Umbilical cord (tissue), 2 donors: Measurements from ENCODE around the gene STAG3. TPM values are rescaled to one million over a fixed set of nuclear protein-coding genes. Genes with fewer than 3 reads are reported as not detected.
"Not testable (repeated sequence)": the region's sequence is repeated elsewhere in the genome, so short reads cannot be mapped to it uniquely, and the experiment has no call there.

ENCODE experiments used
- DNase-seq: peaks from one replicate; pipeline ENCODE4 v3.0.0-alpha.2; 2015; ENCODE audit warnings: low spot score
- total RNA-seq: library from RNA; depleted of rRNA; stranded (reverse); fragments of >200 nt; gene quantifications from one replicate; pipeline ENCODE4 v1.2.3, GENCODE V29; 2014; ENCODE audit warnings: low replicate concordance; ENCODE audit not compliant: insufficient read depth

The STAG3 gene
- total RNA-seq, 1 donor from 2014 or later, result 1.9 TPM

DNA sequence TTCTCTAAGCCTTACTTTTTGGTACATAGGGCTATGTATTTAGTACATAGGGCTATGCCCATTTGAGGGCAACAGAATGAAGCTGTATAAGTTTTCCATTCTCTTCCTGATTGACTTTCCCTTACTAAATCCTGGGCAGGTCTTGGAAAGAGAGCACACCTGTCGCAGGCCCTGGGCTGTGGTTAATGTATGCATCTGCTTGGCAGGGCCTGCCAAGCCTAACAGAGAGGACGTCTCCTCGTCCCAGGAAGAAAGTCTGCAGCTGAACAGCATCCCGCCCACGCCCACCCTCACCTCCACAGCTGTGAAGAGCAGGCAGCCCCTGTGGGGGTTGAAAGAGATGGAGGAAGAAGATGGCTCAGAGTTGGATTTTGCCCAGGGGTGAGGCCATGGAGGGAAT, 33.1 kb downstream of the STAG3 start:
- no peak for DNase-seq

DNA sequence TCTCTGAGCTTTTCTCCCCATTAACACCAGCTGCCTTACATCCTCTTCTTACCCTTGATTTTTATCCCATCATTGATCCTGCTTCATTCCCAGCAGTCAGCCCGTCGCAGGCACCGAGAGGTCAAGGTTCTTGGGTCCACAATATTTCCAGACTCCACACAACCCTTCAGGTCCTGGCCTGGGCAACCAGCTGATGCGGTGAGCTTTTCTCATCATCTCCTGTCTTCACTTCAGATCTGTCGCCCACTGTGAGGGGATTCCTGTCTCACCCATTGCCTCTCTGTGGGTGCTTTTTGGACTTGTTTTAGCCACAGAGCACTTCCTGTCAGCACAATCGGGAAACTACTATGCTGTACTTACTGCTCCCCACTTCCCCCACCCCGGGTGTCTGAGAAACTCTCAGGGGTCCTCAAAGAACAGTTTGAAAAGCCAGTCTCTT, 33.6 kb downstream of the STAG3 start:
- DNase-seq, result no peak

DNA sequence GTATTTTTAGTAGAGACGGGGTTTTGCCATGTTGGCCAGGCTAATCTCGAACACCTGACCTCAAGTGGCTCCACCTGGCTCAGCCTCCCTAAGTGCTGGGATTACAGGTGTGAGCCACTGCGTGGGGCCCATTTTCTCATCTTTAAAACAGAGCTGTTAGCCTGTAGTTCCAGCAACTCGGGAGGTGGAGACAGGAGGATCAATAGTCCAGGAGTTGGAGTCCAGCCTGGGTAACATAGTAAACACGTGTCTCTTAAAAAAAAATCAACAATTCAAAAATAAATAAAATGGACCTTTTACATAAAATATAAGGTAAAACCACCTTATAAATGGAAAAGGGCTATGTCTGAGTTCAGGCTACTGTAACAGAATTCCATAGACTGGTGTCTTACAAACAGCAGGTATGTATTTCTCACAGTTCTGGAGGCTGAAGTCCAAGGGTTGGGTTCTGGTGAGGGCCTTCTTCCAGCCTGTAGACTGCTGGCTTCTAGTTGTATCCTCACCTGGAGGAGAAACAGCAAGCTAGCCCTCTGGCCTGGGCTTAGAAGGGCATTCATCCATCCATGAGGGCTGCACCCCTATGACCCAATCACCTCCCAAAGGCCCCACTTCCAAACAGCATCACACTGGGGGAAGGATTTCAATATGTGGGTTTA, 35.0 kb downstream of the STAG3 start:
- DNase-seq, result no peak

DNA sequence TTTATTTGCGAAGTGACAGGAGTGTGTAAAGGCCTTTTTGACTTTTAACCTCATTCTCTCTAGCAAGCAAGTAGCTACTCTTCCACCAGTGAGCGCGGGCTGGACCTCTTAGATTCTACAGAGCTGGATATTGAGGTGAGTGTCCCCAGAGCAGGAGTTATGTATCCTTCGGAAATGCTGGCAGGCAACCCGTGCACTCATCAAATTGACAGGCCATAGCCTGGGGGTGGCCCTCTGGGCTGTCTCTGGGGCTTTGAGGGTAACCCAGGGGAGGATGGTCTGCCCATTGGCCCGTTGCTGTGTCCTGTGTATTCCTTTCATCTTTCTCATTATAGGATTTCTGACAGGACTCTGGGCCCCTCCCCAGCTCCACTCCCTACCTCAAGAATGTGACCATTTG, 36.0 kb downstream of the STAG3 start:
- DNase-seq, result no peak

DNA sequence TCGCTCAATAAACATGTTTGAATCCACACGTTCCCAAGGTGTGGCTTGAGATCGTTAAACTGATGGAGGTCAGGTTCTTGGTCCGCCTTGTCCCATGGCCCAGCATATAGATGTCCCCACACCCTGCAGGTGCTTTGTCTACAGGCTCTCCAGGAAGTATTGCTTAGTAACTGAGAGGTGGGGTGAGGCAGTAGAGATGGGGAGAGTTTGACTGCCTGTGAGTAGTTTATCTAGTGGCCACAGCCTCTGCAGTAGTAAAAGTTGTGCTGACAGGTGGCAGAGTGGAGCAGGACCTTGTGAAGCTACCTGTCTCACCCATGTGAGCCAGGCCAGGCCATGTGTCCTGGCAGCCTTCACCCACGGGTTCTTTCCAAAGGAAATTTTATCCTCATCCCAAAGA, 36.6 kb downstream of the STAG3 start:
- DNase-seq, result not testable (repeated sequence)

DNA sequence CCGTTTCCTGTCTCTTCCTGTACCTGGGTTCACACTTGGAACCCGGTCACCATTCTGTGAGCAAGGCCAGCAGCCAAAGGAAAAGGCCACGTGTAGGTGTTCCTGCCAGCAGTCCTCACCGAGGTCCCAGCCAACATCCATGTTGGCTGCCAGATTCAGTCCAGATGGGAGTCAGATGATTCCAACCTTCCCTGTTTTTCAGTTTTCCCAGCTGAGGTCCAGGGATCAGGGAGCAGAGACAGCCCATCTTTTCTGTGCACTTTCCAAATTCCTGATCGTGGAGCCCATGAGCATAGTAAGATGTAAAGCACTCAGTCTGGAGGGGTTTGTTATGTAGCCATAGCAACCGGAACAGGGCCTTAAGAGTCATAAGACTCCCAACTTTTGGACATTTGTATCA, 38.2 kb downstream of the STAG3 start:
- DNase-seq, result peak; percentile 52

DNA sequence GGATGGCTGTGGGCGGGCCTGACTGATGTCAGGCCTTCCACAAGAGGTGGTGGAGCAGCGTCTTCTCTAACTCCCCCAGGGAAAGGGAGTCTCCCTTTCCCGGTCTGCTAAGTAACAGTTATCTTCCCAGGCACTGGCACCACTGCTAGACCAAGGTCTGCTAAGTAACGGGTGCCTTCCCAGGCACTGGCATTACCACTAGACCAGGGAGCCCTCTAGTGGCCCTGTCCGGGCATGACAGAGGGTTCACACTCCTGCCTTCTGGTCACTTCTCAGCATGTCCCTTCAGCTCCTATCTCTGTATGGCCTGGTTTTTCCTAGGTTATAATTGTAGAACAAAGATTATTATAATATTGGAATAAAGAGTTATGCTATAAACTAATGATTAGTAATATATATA, 40.2 kb downstream of the STAG3 start:
- not testable (repeated sequence) for DNase-seq

DNA sequence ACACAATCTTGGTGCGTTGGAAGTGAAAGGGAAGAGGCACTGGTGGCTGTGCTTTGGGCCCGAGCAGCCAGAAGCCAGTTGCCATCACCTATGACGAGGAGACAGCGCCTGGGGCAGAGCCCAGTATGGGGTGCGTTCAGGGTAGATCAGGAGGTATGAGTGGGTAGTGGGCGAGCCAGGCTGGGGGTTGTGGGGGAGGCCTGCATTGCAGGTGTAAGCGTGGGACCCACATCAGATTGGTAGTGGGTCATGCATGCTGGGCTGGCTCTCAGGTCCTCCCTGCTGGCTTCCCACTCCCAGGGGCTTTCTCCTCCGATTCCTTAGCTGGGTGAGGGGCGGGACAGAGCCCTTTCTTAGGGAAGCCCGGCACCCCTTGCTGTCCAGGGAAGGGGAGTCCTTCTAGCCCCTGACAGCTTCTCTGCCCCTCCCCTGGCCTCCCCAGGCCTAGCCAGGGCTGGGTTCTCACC, 41.6 kb downstream of the STAG3 start:
- DNase-seq, result no peak

DNA sequence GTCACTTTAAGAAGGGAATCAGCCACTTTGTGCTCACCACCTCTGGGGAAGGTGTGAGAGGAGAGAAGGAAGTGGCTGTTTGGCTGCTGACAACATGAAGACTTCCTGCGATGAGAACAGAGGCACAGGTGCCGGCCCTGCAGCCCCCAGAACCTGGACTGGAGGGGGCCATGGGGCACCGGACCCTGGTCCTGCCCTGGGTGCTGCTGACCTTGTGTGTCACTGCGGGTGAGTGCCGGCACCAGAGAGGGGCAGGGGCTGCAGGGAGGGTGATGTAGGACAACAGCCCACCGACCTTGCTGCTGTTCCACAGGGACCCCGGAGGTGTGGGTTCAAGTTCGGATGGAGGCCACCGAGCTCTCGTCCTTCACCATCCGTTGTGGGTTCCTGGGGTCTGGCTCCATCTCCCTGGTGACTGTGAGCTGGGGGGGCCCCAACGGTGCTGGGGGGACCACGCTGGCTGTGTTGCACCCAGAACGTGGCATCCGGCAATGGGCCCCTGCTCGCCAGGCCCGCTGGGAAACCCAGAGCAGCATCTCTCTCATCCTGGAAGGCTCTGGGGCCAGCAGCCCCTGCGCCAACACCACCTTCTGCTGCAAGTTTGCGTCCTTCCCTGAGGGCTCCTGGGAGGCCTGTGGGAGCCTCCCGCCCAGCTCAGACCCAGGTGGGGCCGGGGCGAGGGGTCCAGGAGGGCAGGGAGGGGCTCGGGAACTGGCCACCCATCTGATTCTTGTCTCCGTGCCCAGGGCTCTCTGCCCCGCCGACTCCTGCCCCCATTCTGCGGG, 42.3 kb downstream of the STAG3 start, which contains the start of gene PVRIG:
TSS of gene PVRIG (plus strand) at position 149 of the 785 bp plus-strand sequence. CDS start at position 171, 22 bp downstream.
- not testable (repeated sequence) for DNase-seq

DNA sequence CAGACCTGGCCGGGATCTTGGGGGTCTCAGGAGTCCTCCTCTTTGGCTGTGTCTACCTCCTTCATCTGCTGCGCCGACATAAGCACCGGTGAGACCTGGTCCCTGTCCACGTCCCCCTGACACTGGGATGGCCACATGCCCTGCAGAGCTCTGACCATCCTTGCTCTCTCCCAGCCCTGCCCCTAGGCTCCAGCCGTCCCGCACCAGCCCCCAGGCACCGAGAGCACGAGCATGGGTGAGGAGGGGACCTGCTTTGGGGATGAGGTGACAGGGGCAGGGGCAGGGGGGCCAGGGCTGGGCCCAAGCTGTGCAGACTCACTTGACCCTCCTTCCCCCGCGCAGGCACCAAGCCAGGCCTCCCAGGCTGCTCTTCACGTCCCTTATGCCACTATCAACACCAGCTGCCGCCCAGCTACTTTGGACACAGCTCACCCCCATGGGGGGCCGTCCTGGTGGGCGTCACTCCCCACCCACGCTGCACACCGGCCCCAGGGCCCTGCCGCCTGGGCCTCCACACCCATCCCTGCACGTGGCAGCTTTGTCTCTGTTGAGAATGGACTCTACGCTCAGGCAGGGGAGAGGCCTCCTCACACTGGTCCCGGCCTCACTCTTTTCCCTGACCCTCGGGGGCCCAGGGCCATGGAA, 43.0 kb downstream of the STAG3 start:
- DNase-seq, result no peak

DNA sequence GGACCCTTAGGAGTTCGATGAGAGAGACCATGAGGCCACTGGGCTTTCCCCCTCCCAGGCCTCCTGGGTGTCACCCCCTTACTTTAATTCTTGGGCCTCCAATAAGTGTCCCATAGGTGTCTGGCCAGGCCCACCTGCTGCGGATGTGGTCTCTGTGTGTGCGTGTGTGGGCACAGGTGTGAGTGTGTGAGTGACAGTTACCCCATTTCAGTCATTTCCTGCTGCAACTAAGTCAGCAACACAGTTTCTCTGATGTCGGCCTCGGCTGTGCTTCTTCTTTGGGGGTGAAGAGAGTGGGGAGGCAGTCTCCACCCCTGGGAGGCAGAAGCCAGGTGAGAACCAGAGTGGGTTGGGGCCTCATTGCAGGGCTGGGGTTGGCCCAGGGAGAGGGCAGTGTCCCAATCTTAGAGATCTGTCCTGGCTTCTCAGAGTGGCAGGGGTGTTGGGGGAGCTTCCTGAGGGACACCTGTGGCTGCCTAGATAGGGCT, 43.6 kb downstream of the STAG3 start:
- no peak for DNase-seq

DNA sequence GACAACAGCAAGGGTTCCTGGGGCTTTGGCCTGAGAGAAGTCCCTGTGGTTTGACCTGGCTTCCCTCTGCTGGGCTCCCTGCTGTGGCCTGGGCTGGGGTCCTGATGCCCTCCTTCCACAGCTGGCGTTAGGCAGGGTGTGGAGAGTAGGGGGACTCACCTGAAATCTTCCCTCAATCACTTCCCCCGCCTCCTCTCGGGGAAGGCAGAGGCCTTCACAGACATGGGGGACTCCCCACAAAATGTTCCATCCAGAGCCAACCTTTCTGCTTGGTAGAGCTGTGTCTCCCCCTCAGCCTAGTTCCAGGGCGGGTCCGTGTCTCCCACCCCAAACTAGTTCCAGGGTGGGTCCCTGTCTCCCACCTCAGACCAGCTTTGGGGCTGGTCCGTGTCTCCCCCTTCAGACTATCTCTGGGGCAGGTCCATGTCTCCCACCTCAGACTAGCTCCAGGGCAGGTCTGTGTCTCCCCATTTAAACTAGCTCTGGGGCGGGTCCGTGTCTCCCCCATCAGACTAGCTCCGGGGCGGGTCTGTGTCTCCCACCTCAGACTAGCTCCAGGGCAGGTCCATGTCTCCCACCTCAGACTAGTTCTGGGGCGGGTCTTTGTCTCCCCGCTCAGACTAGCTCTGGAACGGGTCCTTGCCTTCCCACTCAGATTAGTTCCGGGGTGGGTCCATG, 44.2 kb downstream of the STAG3 start:
- DNase-seq, result no peak

DNA sequence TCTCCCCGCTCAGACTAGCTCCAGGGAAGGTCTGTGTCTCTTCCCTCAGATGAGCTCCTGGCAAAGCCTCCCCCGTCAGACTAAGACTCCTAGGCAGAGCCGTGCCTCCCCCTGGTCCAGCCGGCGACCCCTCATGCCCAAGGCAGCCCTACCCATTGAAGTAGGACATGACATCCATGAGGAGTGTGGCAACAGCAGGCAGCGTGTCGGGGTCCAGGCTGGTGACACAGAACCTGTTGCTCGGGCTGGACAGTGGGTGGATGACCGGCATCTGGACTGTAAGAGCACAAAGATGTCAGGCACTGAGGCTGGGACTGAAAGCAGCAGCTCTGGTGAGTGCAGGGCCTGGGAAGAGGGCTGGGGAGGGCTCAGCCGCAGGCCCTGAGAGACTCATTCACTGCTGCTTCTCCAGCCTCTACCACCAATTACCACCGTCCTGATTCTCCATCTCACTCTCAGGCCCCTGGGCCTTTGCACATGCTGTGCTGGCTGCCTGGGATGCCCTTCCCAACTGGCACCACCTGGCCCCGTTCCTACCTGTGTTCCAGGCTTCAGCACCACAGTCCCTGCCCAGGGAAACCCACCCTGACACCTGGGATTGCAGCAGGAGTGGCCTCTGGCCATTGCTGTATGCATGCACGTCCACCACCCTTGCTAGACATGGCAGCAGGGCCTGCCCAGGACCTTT, 44.9 kb downstream of the STAG3 start:
- DNase-seq, result no peak

DNA sequence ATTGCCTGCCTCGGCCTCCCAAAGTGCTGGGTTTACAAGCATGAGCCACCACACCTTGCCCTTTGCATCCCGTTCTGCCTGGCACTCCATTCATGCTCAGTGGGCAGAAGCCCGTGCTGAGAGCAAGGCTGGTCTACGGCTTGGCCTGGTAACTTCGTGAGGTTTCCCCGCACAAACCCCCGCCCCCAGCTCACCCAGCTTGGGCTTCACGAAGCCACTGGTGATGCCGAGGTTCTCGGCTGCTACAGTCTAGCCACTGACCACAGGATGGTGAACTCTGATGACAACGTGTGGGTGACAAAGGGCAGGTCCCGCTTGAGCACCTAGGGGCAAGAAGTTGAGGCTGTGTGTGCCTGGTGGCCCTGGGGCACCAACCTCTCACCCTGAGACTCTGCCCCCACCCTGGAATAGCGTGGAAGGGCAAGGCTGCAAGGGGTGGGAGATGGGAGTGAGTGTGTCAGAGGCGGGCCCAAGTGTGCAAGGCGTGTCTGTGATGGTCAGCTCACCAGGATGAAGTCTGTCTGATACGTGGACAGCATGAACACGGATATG, 45.7 kb downstream of the STAG3 start:
- DNase-seq, result not testable (repeated sequence)

DNA sequence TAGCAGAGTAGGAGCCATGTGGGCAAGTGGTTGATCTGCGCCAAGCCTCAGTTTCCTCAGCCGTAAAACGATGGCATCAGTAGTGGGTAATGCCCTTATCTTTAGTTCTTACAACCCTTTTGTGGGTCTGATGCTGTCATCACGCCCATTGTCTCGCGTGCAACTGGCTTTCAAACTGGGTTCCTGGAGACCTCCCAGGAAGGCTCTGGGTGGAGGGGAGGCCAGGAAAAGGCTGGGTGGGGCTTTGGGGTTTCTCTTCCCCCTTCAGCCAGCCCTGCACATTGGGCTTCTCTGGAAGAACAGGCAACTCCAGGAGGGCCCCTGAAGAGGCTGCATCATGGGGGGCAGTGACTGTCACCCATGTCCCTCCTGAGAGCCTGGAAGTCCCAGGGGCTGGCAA, 47.2 kb downstream of the STAG3 start:
- DNase-seq, result not testable (repeated sequence)

DNA sequence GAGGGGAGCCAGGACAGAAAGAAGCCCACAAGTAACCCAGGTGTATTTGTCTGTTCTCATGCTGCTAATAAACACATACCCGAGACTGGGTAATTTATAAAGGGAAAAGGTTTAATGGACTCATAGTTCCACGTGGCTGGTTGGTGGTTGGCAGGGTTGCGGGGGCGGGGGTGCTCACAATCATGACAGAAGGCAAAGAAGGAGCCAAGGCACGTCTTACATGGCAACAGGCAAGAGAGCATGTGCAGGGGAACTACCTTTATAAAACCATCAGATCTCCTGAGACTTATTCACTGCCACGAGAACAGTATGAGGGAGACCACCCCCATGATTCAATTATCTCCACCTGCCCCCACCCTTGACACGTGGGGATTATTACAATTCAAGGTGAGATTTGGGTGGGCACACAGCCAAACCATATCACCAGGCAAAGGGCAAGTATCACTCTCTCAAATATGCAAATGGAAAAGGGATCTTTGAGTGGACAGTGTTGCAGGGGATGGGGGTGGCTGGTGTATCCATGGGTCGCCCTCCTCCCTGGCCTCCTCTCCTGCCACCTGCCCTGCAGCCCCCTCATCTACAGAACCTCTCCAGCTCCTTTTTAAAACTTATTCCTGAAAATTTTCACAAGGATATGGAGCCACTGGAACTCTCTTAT, 57.1 kb downstream of the STAG3 start:
- not testable (repeated sequence) for DNase-seq

DNA sequence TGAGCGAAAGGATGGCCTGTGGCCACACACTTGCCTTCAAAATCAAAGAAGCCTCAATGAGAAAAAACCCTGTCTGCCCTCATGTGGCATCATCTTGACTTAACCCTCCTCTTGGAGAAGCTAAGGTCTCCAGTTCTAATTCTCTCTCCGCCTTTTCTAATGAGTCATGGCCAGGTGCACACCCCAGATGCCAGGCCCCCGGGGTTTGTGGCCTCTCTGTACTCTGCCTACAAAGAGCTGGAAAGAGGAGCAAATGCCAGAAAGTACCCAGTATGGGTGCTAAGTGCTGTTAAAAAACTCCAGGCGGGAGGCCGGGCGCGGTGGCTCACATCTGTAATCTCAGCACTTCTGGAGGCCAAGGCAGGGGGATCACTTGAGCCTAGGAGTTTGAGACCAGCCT, 62.3 kb downstream of the STAG3 start:
- not testable (repeated sequence) for DNase-seq

DNA sequence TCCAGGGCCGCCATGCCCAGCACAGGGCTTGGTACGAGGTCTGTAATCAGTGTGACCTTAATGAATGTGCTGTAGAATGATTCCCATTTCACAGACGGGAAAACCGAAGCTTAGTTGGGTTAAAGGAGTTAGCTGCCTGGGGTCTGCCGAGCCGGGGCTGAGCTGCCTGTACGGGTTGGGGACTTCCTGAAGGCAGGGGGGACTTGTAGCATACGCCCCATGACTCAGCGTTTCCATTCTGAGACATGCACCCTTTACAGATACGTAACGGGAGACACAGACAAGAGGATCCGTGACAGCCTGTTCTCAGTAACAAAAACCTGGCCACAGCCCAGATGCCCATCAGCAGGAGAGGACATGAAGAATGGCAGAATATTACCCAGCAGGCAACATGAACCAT, 65.7 kb downstream of the STAG3 start:
- not testable (repeated sequence) for DNase-seq

DNA sequence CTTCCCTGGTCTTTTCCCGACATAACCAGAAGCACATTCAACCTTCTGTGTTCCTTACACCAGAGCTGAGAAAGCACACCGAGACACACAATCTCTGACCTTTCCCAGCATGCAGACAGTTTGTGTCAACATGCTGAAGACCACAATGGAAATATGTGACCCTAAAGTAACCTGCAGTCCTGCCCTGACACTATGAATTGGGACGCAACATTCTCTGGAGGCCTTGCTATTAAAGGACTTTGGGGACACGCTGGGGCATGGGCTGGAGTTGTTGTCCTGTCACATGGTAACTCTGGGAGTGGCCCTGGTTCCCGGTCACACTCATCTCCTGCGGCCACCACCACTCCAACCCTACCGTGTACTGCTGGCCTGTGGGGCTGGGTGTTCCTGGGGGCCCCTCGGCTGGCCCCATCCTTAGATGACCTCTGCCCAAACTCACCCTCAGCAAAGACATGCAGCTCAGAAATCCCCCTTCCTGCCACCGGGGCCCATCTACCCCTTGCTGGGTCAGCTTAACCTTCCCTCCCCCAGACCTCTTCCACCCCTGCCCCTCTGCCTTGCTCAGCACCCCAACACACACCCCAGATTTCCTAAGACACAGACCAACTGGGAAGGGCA, 67.4 kb downstream of the STAG3 start:
- not testable (repeated sequence) for DNase-seq
